Loucy (cell line): ENCODE results near the gene AZGP1.
"Not testable (repeated sequence)": the region's sequence is repeated elsewhere in the genome, so short reads cannot be mapped to it uniquely, and the experiment has no call there.

Experiments
- H2AFZ ChIP-seq: fragments of 200-600 bp; sonication (generic); 2 replicates; pipeline ENCODE4 v1.6.0; 2016; ENCODE audit warnings: antibody characterized with exemption, mild to moderate bottlenecking, low read length, moderate library complexity
- H3F3A ChIP-seq: fragments of 200-600 bp; 2 replicates; pipeline ENCODE4 v1.6.0; 2016; ENCODE audit warnings: antibody characterized with exemption, low read depth, mild to moderate bottlenecking
- H3K27me3 ChIP-seq: fragments of 200-600 bp; sonication (generic); 2 replicates; pipeline ENCODE4 v1.6.1; 2014; ENCODE audit warnings: low read length, mild to moderate bottlenecking; ENCODE audit not compliant: insufficient read depth, poor library complexity, severe bottlenecking
- H3K36me3 ChIP-seq: fragments of 200-600 bp; sonication (generic); 2 replicates; pipeline ENCODE4 v1.6.1; 2016; ENCODE audit warnings: low read length; ENCODE audit not compliant: insufficient read depth
- H3K4me1 ChIP-seq: fragments of 200-600 bp; sonication (generic); 2 replicates; pipeline ENCODE4 v1.5.1; 2014; ENCODE audit warnings: low read length, mild to moderate bottlenecking; ENCODE audit not compliant: insufficient read depth, poor library complexity, severe bottlenecking
- H3K4me2 ChIP-seq: fragments of 200-600 bp; sonication (generic); 2 replicates; pipeline ENCODE4 v1.6.0; 2014; ENCODE audit warnings: antibody characterized with exemption, low read length, low read depth, mild to moderate bottlenecking; ENCODE audit not compliant: poor library complexity, severe bottlenecking
- H3K4me3 ChIP-seq: fragments of 200-600 bp; sonication (generic); 2 replicates; pipeline ENCODE4 v1.5.1; 2014; ENCODE audit warnings: low read length, mild to moderate bottlenecking, mixed read lengths; ENCODE audit not compliant: poor library complexity, severe bottlenecking
- H3K79me2 ChIP-seq: fragments of 200-600 bp; sonication (generic); 2 replicates; pipeline ENCODE4 v1.6.1; 2014; ENCODE audit warnings: low read length; ENCODE audit not compliant: insufficient read depth
- H3K9ac ChIP-seq: fragments of 200-600 bp; sonication (generic); 2 replicates; pipeline ENCODE4 v1.6.0; 2014; ENCODE audit warnings: mild to moderate bottlenecking, low read depth, low read length, moderate library complexity; ENCODE audit not compliant: poor library complexity, severe bottlenecking
- H3K9me2 ChIP-seq: fragments of 200-600 bp; sonication (generic); replicated peaks from 2 replicates; pipeline ENCODE4 v1.6.1; 2016; ENCODE audit warnings: low read depth, low read length, mixed read lengths
- H3K9me3 ChIP-seq: fragments of 200-600 bp; sonication (generic); 2 replicates; pipeline ENCODE4 v1.6.1; 2014; ENCODE audit warnings: mild to moderate bottlenecking, antibody characterized with exemption, low read length, low read depth; ENCODE audit not compliant: insufficient read depth
- H4K20me1 ChIP-seq: fragments of 200-600 bp; sonication (generic); 2 replicates; pipeline ENCODE4 v1.6.0; 2014; ENCODE audit warnings: antibody characterized with exemption, low read length, mild to moderate bottlenecking; ENCODE audit not compliant: insufficient read depth, poor library complexity, severe bottlenecking
- EZH2phosphoT487 ChIP-seq: fragments of 200-600 bp; IDR thresholded peaks from 2 replicates; pipeline ENCODE4 v1.6.1; 2018; ENCODE audit warnings: antibody characterized with exemption, mild to moderate bottlenecking, moderate library complexity, borderline replicate concordance
- TF ChIP-seq, protein P1 (sequence below): fragments of 200-600 bp; sonication (generic); conservative IDR thresholded peaks from 2 replicates; pipeline ENCODE4 v1.5.1; 2014; ENCODE audit warnings: mild to moderate bottlenecking, antibody characterized with exemption, low read length

AZGP1 gene

DNA sequence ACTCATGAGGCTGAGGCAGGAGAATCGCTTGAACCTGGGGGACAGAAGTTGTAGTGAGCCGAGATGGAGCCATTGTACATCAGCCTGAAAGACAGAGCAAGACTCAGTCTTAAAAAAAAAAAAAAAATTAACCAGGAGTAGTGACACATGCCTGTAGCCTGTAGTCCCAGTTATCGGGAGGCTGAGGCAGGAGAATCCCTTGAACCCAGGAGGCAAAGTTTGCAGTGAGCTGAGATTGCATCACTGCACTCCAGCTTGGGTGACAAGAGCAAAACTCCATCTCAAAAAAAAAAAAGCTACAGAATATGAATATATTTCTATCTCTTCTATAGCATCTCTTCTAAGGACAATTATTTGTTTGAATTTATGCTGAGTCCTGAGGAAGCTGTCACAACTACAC is 6.5 kb downstream of the AZGP1 start:
- Histone ChIP-seq H3K4me3 (no peak overlapping the region), H4K20me1 (no peaks in the 10 kb centered on the region), H3K27me3 (no peaks in the 10 kb centered on the region), H3K79me2 (no peaks in the 10 kb centered on the region), H3K4me1 (no peaks in the 10 kb centered on the region), H3K4me2 (no peak overlapping the region), H3F3A (no peaks in the 10 kb centered on the region), H3K9me2 (no peaks in the 10 kb centered on the region), H3K9me3 (no peaks in the 10 kb centered on the region), H3K9ac (no peak overlapping the region), H3K36me3 (no peaks in the 10 kb centered on the region), H2AFZ (no peak overlapping the region)
- TF ChIP-seq EZH2phosphoT487 = no peak
- TF ChIP-seq, protein P1, sequence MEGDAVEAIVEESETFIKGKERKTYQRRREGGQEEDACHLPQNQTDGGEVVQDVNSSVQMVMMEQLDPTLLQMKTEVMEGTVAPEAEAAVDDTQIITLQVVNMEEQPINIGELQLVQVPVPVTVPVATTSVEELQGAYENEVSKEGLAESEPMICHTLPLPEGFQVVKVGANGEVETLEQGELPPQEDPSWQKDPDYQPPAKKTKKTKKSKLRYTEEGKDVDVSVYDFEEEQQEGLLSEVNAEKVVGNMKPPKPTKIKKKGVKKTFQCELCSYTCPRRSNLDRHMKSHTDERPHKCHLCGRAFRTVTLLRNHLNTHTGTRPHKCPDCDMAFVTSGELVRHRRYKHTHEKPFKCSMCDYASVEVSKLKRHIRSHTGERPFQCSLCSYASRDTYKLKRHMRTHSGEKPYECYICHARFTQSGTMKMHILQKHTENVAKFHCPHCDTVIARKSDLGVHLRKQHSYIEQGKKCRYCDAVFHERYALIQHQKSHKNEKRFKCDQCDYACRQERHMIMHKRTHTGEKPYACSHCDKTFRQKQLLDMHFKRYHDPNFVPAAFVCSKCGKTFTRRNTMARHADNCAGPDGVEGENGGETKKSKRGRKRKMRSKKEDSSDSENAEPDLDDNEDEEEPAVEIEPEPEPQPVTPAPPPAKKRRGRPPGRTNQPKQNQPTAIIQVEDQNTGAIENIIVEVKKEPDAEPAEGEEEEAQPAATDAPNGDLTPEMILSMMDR = no peak

DNA sequence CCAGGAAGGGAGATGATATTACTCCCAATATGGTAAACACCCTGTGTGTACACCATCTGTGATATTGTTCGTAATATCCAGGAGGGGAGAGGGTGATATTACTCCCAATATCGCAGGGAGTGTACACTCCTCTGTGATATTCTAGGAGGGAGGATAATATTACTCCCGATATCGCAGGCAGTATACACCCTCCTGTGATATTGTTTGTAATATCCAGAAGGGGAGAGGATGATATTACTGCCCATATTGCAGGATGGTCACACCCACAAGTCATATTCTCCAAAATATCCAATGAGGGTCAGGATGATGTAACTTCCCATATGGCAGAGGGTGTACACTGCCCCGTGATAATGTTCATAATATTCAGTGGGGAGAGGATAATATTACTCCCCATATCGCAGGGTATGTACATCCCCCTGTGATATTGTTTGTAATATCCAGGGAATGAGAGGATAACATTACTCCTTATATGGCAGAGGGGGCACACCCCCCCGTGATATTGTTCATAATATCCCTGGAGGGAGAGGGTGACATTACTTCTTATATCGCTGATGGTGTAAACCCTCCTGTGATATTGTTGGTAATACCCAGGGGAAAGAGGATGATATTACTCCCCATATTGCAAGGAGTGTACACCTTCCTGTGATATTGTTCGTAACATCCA is 17.1 kb downstream of the AZGP1 start:
- Histone ChIP-seq H3F3A (no peaks in the 10 kb centered on the region), H3K36me3 (no peaks in the 10 kb centered on the region), H3K79me2 (no peaks in the 10 kb centered on the region), H3K27me3 (no peaks in the 10 kb centered on the region), H3K4me1 (no peaks in the 10 kb centered on the region), H4K20me1 (no peaks in the 10 kb centered on the region), H3K9me3 (no peaks in the 10 kb centered on the region), H3K9me2 (no peaks in the 10 kb centered on the region), H3K9ac (no peak overlapping the region), H2AFZ (no peak overlapping the region), H3K4me2 (no peak overlapping the region), H3K4me3 (no peak overlapping the region)
- TF ChIP-seq EZH2phosphoT487 = no peak
- TF ChIP-seq, protein P1 = no peak

DNA sequence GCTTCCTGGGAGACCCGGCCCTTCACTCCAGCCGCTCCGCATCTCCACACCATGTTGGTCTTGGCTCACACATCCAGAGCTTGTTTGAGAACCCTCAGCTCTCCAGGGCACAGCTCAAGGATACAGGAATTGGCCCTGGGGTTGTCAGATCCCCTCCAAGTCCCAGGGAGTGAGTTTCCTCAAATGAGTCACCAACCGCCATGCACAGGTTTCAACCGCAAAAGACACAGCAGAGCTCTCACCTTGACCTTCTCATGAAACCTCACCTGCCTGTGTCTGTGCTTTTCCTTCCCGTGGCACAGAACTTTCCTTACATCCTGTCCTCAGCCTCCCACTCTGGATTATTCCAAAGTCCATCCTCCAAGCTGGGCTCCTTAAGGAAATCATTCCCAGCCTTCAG is 20.6 kb downstream of the AZGP1 start:
- Histone ChIP-seq H3K4me1 (no peaks in the 10 kb centered on the region), H3F3A (no peaks in the 10 kb centered on the region), H3K36me3 (no peaks in the 10 kb centered on the region), H4K20me1 (no peaks in the 10 kb centered on the region), H3K4me3 (no peak overlapping the region), H3K9me3 (no peaks in the 10 kb centered on the region), H3K4me2 (no peak overlapping the region), H2AFZ (no peak overlapping the region), H3K27me3 (no peaks in the 10 kb centered on the region), H3K79me2 (no peaks in the 10 kb centered on the region), H3K9ac (no peak overlapping the region), H3K9me2 (no peaks in the 10 kb centered on the region)
- TF ChIP-seq, protein P1 = no peak
- no peak for TF ChIP-seq EZH2phosphoT487

DNA sequence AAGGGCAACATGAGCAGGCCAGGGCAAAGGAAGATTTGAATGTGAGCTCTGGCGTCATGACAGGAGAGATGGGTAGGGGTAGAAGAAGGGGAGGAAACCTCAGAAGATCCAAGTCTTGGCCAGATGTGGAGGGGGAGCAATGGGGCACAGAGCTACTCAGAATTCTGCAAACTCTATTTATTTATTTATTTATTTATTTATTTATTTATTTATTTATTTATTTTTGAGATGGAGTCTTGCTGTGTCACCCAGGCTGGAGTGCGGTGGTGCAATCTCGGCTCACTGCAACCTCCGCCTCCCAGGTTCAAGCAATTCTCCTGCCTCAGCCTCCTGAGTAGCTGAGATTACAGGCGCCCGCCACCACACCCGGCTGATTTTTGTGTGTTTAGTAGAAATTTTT is 21.2 kb downstream of the AZGP1 start:
- H3K4me2 ChIP-seq, H3K4me3 ChIP-seq, H3K4me1 ChIP-seq, H3K9me3 ChIP-seq, H3F3A ChIP-seq, H3K79me2 ChIP-seq, H3K9me2 ChIP-seq, H3K36me3 ChIP-seq, H2AFZ ChIP-seq, H3K27me3 ChIP-seq, H3K9ac ChIP-seq, H4K20me1 ChIP-seq: not testable (repeated sequence)
